OCI-M1 (cell line): Measurements from ENCODE around the gene NFKBIE.

Experiments used
- DNase-seq: peaks from one replicate; lab custom pipeline; 2025; lab: John Stamatoyannopoulos, UW

The NFKBIE gene

DNA sequence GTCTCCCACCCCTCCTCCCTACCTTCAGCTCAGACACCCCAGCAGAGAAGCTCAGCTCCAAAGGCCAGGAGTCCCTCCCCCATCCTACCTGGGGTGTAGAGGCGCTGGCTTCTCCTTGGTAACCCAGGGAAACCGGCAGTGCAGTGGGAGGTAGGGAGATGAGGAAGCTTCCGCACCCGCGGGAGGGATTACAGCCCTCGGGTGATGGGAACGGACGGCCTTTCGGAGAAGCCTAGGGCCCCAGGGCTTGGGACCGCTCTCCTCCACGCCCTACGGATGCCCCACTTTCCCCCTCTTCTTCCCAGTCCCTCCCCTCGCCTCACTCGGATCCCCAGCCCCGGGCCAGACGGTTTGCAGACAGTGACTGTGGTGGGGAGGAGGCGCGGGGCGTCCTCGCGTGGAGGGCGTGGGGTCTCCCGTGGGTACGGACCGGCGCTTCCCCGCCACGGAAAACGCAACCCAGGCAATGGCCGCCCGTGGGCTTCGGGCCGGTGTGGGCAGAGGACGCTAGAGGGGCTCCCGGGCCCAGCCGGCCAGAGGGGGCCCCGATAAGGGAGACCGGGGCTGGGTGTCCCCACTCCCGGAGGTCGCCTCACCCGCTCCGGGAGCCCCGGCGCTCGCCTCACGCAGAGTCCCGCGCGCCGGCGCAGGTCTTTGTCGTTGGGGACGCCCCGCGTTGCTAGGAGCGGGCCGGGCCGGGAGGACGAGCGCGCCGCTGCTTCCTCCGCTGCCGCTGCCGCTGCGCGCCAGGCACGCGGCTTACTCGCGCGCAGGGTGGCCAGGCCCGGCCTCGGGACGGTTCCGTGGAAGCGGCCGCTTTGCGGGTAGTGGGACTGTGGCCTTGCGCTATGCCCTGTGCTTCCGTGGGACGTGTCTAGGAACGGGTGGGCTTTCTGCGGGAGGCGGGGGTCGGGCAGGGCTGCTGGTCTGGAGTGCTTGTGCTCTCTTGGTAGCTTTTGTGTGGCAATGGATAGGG, 32.0 kb upstream of the NFKBIE start:
- peak; percentile 35 for DNase-seq

DNA sequence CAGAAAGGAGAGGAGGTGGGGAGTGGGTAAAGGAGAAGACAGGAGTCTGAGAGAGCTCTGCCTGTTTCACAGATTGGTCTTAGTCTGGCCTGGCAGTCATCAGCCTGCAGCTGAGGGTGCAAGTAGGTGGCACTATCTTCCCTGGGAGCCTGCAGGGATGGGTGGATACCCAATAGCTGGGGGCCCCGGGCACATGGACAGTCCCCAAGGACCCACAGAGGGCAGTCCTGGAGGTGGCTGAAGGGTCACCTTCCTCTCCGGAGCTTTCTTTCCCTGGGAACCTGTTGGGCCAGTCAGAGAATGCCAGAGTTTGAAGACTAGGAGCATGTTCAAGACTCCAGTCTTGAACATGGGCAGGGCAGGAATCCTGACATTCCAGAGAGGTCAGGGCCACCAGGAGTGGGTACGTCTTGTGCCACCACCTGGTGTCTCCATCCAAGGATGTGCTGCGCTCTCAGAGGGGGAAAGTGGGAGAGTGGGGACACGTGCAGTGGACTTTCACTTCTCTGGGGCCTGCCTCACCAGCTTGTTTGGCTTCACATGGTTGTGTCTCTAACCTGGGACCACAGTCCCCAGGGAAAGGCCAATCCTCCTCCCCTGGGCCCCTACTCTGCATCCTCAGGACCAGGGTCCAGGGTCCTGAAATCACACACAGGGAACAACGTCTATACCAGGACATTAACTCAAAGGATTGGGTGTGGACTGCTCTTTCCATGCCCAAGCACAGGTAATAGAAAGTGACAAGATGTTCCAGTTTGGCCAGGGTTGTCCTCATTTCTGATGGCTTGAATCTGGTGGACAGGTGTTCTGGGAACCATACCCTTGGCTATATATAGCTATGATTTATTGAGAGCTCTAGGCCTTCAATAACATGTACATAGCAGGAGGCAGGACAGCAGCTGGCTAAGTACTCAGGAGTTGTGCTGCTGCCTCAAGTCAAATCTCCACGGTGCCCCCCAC, 29.8 kb upstream of the NFKBIE start:
- no peak for DNase-seq

DNA sequence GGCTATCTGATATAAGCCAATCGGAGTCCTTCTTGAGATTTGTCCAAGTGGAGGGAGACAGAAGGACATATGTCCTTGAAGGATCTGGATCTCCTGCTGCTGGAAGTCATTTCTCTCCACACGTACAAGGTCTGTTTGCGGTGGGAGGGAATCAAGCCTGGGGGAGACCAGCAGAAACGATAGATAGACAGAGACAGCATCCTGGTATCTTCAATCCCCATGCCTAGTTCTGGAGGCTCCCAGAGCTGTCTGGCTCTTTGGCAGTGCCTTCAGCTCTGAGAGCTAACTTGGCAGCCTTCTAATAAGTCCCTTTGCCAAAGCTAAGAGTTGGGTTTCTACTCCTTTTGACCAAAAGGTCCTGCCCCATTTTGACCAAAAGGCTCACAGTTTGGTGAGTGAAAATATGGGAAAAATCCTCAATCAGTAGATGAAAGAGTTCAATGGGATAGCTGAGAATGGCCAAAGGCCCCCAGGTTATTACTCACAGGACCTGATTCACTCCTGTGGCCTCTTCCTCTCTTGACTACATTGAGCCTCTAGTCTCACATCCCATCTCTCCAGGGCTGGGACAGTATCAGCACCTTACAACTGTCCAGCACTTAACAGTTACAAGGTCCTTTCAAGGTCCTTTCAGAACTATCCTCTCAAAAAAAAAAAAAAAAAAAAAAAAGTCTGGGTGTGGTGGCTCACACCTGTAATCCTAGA, 27.5 kb upstream of the NFKBIE start:
- no peak for DNase-seq

DNA sequence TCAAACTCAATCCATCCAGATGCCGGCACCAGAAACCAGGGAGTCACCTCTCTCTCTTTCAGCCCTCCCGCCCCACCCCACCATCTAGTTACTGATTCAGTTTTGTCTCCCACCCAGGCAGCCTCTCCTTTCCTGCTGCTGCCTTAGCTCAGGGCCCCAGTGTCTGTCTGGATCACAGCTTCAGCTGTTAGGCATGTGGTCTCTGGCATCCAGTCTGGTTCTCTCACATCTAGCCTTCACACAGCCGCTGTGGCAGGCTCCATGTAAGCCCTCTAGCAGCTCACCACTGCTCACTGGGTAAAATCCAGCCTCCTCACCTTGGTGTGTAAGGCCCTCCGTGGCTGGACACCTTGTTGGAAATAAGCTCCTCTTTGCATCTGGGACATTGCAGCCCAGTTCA, 26.5 kb upstream of the NFKBIE start:
- DNase-seq: no peak

DNA sequence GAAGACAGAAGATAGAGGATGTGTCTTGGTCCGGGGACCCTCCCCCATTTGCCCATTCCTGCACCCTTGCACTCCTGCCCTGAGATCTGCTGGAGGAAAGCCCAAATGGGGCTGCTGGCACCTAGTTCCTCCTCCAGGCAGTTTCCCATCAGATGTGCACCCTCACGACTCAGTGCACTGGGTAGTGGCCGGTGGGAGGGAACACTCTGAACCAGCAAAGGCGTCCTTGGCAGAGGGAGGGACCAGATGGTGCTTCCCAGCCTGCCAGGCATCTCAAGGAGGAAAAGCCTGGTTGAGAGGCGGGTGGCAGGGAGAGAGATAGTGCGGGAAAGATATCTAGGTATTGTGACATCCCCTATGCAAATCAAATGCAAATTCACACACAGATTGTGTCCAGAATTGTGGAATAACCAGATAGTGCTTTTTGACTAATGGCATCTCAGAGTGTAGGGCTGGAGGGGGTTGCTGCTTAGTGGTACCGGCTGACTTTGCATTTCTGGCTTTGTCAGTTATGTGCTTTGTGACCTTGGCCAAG, 24.4 kb upstream of the NFKBIE start:
- DNase-seq: no peak

DNA sequence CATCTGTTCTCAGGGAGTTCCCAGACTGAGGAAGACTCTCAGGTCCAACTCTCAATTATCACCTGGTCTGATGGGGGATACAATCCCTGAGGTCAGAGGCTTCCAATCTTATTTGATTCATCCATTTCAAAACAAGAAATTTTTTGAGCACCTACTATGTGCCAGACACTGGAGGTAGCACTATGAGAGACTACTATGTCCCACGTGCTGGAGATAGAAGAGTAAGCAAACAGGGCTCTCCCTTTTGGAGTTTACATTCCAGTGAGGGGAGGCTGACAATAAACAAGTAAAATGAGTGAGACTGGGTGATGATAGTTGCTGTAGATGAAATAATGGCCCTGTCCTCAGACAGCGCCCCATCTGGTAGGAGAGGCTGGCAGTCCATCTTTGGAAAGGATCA, 21.4 kb upstream of the NFKBIE start:
- no peak for DNase-seq

DNA sequence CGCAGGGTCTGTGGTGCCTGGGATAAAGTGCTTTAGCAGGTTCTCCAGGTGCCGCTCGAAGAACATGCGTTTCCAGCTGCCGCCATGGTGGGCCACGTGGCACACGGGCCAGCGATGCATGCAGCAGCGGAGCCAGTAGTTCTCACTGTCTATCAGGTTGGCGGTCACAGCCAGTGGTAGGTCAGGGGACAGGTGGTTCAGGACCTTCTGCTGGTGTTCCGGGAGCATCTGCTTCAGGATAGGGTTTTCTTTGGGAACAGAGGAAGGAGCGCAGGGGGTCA, 20.9 kb upstream of the NFKBIE start:
- DNase-seq: no peak

DNA sequence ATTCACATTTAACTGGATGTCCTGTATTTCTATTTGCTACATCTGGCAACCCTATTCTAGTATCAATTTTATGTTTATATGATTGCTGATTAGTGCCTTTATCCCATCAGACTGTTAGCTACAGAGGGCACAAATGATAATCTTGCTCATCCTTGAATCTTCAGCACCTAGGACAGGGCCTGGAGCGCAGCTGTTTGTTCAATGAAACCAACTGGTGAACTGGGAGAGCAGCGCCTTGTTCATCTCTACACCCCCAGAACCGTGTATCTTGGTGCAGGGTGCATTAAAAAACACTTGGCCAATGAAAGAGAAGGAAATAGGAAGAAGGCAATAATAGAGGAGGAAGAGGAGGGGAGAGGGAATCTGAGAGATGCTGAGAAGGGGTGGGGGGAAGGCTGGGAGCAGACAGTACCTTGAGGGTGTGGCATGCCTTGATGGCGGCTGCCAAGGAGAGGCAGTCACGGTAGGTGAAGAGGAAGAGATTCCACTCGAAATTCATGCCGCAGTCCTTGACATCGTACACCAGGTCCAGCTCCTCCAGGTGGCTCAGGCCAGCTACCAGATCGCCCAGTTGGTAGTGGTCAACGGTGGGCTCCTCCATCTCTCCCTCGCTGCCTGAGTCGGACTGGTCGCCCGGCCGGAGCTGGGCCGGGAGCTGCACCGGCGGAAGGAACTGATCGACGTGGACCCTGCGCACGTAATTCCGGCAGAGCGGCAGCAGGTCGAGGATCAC, 20.4 kb upstream of the NFKBIE start:
- DNase-seq: peak; percentile 52

DNA sequence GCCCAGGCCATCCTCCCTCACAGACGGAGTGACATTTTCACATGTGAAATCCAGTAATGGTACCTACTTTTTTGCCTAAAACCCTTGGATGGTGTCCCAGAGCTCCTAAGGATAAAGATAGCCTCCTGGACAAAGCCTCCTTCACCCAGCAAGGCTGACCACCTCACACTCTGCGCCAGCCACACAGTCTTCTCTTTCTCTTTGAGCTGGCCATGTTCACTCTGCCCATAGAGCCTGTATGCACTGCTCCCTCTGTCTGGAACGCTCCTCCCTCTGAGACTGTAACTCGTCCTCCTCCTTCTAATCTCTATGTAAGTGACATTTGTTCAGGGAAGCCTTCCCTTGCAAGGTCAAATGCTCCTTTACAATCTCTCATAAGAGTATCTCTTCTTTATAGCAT, 19.5 kb upstream of the NFKBIE start:
- no peak for DNase-seq

DNA sequence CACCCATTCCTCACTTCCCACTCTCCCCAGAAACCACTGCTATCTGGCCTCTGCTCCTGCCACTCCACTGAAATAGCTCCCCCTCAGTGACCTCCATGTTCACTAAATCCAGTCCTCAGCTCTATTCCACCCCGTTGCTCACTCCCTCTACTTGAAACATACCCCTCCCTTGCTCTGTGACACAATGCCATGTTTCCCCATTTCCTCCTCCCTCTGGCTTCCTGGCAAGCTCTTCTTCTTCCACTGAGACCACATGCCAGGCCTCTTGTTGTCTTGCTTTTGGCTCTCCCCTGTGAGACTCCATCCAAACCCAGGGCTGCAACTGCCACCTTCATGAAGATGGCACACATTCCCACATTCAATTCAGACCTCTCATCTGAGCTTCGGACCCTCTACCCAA, 18.8 kb upstream of the NFKBIE start:
- no peak for DNase-seq

DNA sequence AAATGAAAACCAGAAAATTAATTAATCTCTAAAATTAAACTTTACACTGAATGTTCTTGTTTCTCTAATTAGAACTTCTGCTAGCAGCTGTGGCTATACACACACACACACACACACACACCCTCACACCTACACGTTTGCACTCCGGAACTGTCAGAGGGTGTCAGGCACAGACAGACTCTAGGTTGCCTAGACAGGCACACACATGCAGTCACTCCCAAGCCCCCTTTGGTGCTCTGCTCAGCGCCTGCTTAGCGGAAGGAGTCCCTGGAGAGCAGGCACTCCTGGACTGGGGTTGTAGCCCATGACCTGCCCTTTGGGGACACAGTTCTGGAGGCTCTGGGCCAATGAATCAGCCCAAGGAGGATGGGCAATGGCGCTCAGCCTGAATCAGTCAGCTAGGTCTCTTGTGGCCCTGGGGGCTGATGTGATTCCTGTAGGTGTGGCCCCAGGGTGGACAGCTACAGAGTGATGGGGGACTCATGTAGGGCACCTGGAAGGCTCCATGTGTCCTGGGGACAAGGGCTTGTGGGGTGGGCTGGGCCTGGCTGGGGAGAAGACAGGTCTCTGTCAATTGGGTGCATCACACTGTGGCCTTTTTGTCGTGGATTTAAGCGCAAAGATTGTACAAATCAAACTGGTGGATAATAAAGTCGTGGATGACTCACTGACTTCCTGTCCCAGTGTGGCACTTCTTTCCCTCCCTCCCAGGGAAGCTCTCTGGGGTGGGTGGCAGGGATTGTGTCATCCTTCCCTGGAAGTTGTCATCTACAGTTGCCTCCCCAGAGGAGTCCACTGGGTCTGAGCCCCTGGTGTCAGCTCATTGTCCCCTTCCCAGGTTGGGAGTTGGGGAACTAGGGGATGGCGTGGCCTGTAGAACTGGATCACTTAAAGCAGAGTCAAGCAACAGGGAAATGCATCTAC, 13.7 kb upstream of the NFKBIE start:
- no peak for DNase-seq

DNA sequence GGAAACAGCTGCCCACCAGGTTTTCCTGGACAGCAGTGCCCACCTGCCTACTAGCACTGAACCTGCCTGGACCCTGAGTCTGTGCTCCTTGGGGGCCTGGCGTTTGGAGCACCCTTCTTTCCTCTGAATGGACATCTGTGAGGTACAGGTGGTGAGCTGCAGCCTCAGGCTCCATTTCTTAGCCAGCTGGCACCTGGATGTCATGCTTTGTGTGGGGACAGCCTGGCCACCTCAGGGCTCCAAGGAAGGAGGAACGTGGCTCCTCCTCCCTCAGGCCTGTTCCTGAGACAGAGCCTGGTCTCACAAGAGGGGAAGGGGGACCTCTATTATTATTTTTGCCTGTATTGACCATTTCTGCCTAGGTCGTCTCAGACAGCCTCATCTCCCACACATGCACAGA, 13.0 kb upstream of the NFKBIE start:
- DNase-seq: no peak

DNA sequence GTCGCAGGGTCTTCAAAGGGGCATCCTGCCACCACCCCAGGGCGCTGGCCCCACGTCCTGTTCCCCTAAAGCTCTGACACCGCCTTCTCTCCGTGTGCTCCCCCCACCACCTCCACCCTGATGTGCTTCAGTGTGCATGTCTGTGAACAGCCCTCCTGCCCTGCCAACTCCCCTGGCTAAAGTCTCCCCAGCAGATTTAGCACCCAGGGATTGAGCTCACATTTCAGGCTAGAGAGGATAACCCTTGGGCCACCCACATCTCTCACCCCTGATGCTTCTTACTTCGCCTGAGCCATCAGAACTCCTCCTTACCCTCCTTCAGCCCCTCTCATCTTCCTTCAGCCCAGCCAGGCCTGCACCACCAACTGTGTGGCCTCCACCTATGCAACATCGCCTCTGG, 12.4 kb upstream of the NFKBIE start:
- DNase-seq: no peak

DNA sequence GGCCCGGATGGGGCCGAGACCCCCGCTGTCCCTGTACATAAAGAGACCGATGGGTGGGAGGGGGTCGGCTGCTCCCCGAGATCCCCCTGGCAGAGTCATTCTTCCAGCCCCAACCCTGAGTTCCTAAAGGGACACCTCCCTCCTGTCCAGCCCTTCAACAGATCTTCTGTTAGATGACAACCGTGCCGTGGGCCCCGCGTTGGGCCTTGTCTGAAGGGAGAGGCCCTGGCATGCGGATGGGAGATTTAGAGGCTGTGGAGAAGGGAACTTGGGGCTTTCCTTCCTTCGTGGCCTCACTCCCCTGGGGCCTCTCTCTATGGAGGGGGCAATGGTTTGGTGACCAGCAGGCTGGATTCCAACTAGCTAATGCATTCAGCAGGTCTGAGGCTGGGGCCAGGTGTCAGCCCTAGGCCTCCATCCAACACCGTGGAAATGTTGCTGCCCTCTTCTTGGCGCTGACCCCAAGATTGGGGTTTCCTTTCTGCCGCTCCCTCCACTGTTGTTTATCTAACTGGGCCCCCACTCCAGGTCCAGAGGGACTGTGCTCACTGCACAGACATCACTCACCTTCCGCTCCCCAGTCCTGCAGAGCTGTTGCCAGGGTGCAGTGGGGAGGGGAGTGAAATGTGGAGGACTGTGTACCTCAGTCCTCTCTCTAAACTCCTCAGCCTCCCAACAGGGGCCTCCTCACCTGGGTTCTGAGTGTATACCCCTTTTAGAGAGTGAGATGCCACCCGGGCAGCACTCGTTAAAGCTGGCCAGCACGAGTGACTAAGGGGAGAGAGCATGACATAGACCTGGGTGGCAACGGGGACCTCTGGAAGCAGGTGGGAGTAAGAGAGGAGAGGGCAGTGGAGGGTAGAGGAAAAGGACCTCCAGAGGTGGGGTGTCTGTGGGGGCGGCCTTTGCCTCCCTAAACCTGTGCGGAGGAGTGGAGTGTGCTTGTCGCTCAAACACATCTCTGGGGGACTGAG, 11.6 kb upstream of the NFKBIE start:
- no peak for DNase-seq

DNA sequence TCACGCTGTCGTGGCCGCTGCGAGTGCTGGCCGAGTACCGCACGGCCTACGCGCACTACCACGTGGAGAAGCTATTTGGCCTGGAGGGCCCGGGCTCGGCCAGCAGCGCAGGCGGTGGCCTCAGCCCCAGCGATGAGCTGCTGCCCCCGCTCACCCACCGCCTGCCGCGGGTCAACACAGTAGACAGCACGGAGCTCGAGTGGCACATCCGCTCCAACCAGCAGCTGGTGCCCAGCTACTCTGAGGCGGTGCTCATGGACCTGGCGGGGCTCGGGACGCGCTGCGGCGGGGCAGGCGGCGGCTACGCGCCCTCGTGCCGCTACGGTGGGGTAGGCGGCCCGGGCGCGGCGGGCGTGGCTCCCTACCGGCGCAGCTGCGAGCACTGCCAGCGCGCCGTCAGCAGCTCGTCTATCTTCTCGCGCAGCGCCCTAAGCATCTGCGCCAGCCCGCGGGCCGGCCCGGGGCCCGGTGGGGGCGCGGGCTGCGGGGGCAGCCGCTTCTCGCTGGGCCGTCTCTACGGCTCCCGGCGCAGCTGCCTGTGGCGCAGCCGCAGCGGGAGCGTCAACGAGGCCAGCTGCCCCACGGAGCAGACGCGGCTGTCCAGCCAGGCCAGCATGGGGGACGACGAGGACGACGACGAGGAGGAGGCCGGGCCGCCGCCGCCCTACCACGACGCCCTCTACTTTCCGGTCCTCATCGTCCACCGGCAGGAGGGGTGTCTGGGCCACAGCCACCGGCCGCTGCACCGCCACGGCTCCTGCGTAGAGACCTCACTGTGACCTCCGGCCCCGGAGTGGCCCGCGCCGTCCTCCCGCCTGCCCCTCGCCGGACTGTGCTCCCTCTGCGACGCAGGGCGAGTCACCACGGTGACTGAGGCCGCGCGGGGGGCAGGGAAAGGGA, 10.6 kb upstream of the NFKBIE start:
- no peak for DNase-seq

DNA sequence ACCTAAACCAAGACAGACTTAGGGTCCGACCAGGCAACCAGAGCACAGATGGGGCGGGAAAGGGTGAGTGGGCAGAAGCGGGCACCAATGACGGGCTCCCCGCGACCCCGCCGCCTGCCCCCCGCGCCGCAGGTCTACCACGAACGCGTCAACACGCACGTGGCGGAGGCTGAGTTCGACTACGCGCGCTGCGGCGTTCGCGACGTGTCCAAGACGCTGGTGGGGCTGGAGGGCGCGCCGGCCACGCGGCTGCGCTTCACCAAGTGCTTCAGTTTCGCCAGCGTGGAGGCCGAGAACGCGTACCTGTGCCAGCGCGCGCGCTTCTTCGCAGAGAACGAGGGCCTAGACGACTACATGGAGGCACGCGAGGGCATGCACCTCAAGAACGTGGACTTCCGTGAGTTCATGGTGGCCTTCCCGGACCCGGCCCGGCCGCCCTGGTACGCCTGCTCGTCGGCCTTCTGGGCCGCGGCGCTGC, 10.0 kb upstream of the NFKBIE start:
- DNase-seq: no peak

DNA sequence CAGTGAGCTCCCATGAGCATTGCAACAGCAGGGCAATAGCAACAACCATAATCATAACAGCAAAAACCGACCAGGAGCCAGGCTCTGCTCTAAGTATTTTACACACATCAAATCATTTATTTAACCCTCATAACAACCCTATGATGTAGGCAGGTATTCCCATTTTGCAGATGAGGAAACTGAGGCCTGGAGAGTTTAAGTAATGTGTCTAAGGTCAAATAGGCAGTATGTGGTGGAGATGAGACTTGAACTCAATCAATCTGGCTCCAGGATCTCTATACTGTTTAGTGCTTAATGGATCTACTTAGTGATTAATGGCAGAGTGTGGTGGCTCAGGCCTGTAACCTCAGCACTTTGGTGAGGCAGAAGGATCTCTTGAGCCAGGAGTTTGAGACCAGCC, 8.3 kb upstream of the NFKBIE start:
- no peak for DNase-seq

DNA sequence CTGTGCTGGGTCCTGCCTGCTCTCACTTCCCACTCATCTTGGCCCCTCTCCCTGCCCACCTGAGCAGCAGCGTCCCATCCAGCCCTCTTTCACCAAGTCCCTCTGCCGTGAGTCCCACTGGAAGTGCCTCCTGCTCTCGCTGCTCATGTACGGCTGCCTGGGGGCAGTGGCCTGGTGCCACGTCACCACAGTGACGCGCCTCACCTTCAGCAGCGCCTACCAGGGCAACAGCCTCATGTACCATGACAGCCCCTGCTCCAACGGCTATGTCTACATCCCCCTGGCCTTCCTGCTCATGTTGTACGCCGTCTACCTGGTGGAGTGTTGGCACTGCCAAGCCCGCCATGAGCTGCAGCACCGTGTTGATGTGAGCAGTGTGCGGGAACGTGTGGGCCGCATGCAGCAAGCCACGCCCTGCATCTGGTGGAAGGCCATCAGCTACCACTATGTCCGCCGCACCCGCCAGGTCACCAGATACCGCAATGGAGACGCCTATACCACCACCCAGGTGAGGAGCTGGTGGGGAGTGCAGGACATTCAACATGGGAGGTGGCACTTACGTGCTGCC, 7.7 kb upstream of the NFKBIE start:
- DNase-seq: no peak
